Endothelial cell of umbilical vein (primary cell): ENCODE measurements around the gene DGKH.

Experiments
- CTCF ChIP-seq, 2 donors: IDR thresholded peaks; 1 replicate in 1 of 2; 2 replicates in 1 of 2; pipeline ENCODE4 v1.5.1; 2011; ENCODE audit warnings: low read length in 2 of 2, mild to moderate bottlenecking in 2 of 2, moderate library complexity in 2 of 2, control low read depth in 1 of 2, inconsistent platforms in 1 of 2, low read depth in 1 of 2; ENCODE audit not compliant: insufficient read depth in 1 of 2; ENCODE audit errors: extremely low read depth in 1 of 2
- EZH2 ChIP-seq: IDR thresholded peaks from 2 replicates; pipeline ENCODE4 v1.6.1; 2012; ENCODE audit warnings: borderline replicate concordance, low read depth, mild to moderate bottlenecking, moderate library complexity, low read length, inconsistent platforms; ENCODE audit not compliant: severe bottlenecking
- GATA2 ChIP-seq: IDR thresholded peaks from 2 replicates; pipeline ENCODE4 v1.7.0; 2011; ENCODE audit warnings: low read depth, mild to moderate bottlenecking, moderate library complexity, mixed read lengths, low read length; ENCODE audit not compliant: insufficient read length, insufficient read depth
- MAX ChIP-seq: IDR thresholded peaks from 2 replicates; pipeline ENCODE4 v1.6.1; 2011; ENCODE audit not compliant: insufficient read depth, insufficient read length
- MYC ChIP-seq: IDR thresholded peaks from one replicate; pipeline ENCODE4 v1.6.1; 2011; ENCODE audit warnings: mild to moderate bottlenecking, low read depth, low read length
- POLR2A ChIP-seq: IDR thresholded peaks from 2 replicates; pipeline ENCODE4 v1.6.1; 2012; ENCODE audit warnings: low read depth, mild to moderate bottlenecking, control low read depth, low read length
- POLR2AphosphoS5 ChIP-seq: IDR thresholded peaks from 2 replicates; pipeline ENCODE4 v1.6.1; 2012; ENCODE audit warnings: low read depth, mild to moderate bottlenecking, control low read depth, low read length, moderate library complexity; ENCODE audit not compliant: insufficient read depth

GRCh38 chr13:42075517-42075916, 27.1 kb downstream of the DGKH start:
- no peak for TF ChIP-seq POLR2AphosphoS5
- no peak for TF ChIP-seq CTCF (IDR thresholded peaks at IDR 0.05; ENCODE audit: extremely low read depth in 1 of 2, insufficient read depth in 1 of 2, low read depth in 1 of 2, low read length in 2 of 2)
- TF ChIP-seq POLR2A, result no peak
- TF ChIP-seq EZH2, result no peak
- TF ChIP-seq GATA2, result no peak
- no peak for TF ChIP-seq MAX
- no peak for TF ChIP-seq MYC
